GM11168 (cell line): ENCODE data around the gene APOA4.

Experiments
- in situ Hi-C: fragments of 300-500 bp; cut with MboI; formaldehyde crosslinking; loops from one replicate; pipeline ENCODE4 v1.12.0; 2022; ENCODE audit warnings: low sequenced_read_pairs; ENCODE audit not compliant: unreplicated experiment

APOA4 gene

GRCh38 chr11:116787786-116788486 lies 35.2 kb downstream of the APOA4 start, which contains the start of gene ZPR1:
TSS of gene ZPR1 (minus strand) at chr11:116788023. CDS start at chr11:116787990, 33 bp downstream.
- in situ Hi-C loops, result loop anchor here (25.0 kb wide), 1 partner anchor 324 kb away; no protein-coding TSS in a partner anchor

GRCh38 chr11:116787436-116787785 lies 35.7 kb downstream of the APOA4 start:
- in situ Hi-C loops, result loop anchor here (25.0 kb wide), 1 partner anchor 325 kb away; no protein-coding TSS in a partner anchor

GRCh38 chr11:116786966-116787365 lies 36.1 kb downstream of the APOA4 start:
- in situ Hi-C loops, result loop anchor here (25.0 kb wide), 1 partner anchor 325 kb away; no protein-coding TSS in a partner anchor

GRCh38 chr11:116786326-116786725 lies 36.8 kb downstream of the APOA4 start:
- in situ Hi-C loops, result loop anchor here (25.0 kb wide), 1 partner anchor 326 kb away; no protein-coding TSS in a partner anchor

- in situ Hi-C loops, result loop anchor here (25.0 kb wide), 1 partner anchor 330 kb away; no protein-coding TSS in a partner anchor
Measured at GRCh38 chr11:116782728-116783127, 40.4 kb downstream of the APOA4 start.

- in situ Hi-C loops, result loop anchor here (25.0 kb wide), 1 partner anchor 334 kb away; no protein-coding TSS in a partner anchor
Measured at GRCh38 chr11:116778556-116778955, 44.5 kb downstream of the APOA4 start.

- in situ Hi-C loops, result loop anchor here (25.0 kb wide), 1 partner anchor 335 kb away; no protein-coding TSS in a partner anchor
Measured at GRCh38 chr11:116777056-116777455, 46.0 kb downstream of the APOA4 start.

GRCh38 chr11:116776522-116776984 lies 46.6 kb downstream of the APOA4 start:
- in situ Hi-C loops, result loop anchor here (25.0 kb wide), 1 partner anchor 336 kb away; no protein-coding TSS in a partner anchor

- in situ Hi-C loops, result loop anchor here (25.0 kb wide), 1 partner anchor 336 kb away; no protein-coding TSS in a partner anchor
Measured at GRCh38 chr11:116775975-116776374, 47.1 kb downstream of the APOA4 start.

GRCh38 chr11:116774661-116775060 lies 48.4 kb downstream of the APOA4 start:
- in situ Hi-C loops, result loop anchor here (25.0 kb wide), 1 partner anchor 338 kb away; no protein-coding TSS in a partner anchor

GRCh38 chr11:116773203-116774097 lies 49.7 kb downstream of the APOA4 start:
- in situ Hi-C loops, result no loop called here

GRCh38 chr11:116772443-116773202 lies 50.5 kb downstream of the APOA4 start, which contains the start of gene BUD13:
TSS of gene BUD13 (minus strand) at chr11:116772987. CDS start at chr11:116772964, 23 bp downstream.
- in situ Hi-C loops, result no loop called here

- in situ Hi-C loops, result no loop called here
Measured at GRCh38 chr11:116771935-116772334, 51.2 kb downstream of the APOA4 start.
